Fibroblast of the aortic adventitia (primary cell): Measurements from ENCODE around the gene NTPCR. TPM values are rescaled to one million over a fixed set of nuclear protein-coding genes. Genes with fewer than 3 reads are reported as not detected.

Experiments used
- DNase-seq: peaks from one replicate; pipeline ENCODE4 v3.0.0-alpha.2; 2010; ENCODE audit warnings: low read depth
- H3K4me3 ChIP-seq: 2 replicates; pipeline ENCODE4 v1.5.1; 2011; ENCODE audit warnings: low read depth, mild to moderate bottlenecking, control low read depth, low read length, moderate library complexity
- CTCF ChIP-seq: IDR thresholded peaks from 2 replicates; pipeline ENCODE4 v1.5.1; 2011; ENCODE audit warnings: mild to moderate bottlenecking, low read length, control low read depth, inconsistent platforms; ENCODE audit not compliant: insufficient read depth
- total RNA-seq: library from RNA; depleted of rRNA; stranded (reverse); fragments of >200 nt; gene quantifications from 2 replicates; pipeline ENCODE4 v1.2.3, GENCODE V29; 2012; ENCODE audit warnings: low replicate concordance

Gene NTPCR
- total RNA-seq, 1 donor: 19.7 TPM

GRCh38 chr1:232915212-232915611 lies 35.2 kb upstream of the NTPCR start:
- no peak overlapping the region for H3K4me3 ChIP-seq
- no peak for DNase-seq
- no peak for TF ChIP-seq CTCF

- no peak for TF ChIP-seq CTCF
- no peak overlapping the region for H3K4me3 ChIP-seq
- no peak for DNase-seq
These were observed 33.4 kb upstream of the NTPCR start for GRCh38 chr1:232917053-232917452.

- no peak overlapping the region for H3K4me3 ChIP-seq
- DNase-seq: peak; percentile 12
- no peak for TF ChIP-seq CTCF
These were observed 29.0 kb upstream of the NTPCR start for GRCh38 chr1:232921381-232921780.

- DNase-seq: peak; percentile 20
- no peak for TF ChIP-seq CTCF
- H3K4me3 ChIP-seq: no peak overlapping the region
These were observed 27.9 kb upstream of the NTPCR start for GRCh38 chr1:232922485-232922884.

GRCh38 chr1:232923739-232924386 lies 26.5 kb upstream of the NTPCR start:
- no peak for TF ChIP-seq CTCF
- no peak overlapping the region for H3K4me3 ChIP-seq
- no peak for DNase-seq

- no peak for TF ChIP-seq CTCF
- H3K4me3 ChIP-seq: no peak overlapping the region
- DNase-seq: no peak
These were observed 25.5 kb upstream of the NTPCR start for GRCh38 chr1:232924874-232925273.
